GDM1 (cell line): ENCODE results near the gene USF1.
"Not testable (repeated sequence)": the region's sequence is repeated elsewhere in the genome, so short reads cannot be mapped to it uniquely, and the experiment has no call there.

Experiments
- DNase-seq: peaks from one replicate; lab custom pipeline; 2025; lab: John Stamatoyannopoulos, UW

Gene USF1

GRCh38 chr1:161019111-161019660 is 26.6 kb downstream of the USF1 start:
- not testable (repeated sequence) for DNase-seq

GRCh38 chr1:161018631-161018930 is 27.2 kb downstream of the USF1 start:
- DNase-seq, result no peak

GRCh38 chr1:161017756-161018630 is 27.8 kb downstream of the USF1 start:
- no peak for DNase-seq

- not testable (repeated sequence) for DNase-seq
Observed at GRCh38 chr1:161017181-161017580, 28.6 kb downstream of the USF1 start.

GRCh38 chr1:161016683-161017082 is 29.1 kb downstream of the USF1 start:
- not testable (repeated sequence) for DNase-seq

GRCh38 chr1:161013488-161014230 is 32.1 kb downstream of the USF1 start:
- peak; percentile 87 for DNase-seq

GRCh38 chr1:161013131-161013487 is 32.7 kb downstream of the USF1 start:
- peak; percentile 42 for DNase-seq

- DNase-seq, result no peak
Observed at GRCh38 chr1:161012420-161012819, 33.4 kb downstream of the USF1 start.

GRCh38 chr1:161009602-161010211 is 36.1 kb downstream of the USF1 start:
- DNase-seq, result no peak

GRCh38 chr1:161008869-161009510 is 36.8 kb downstream of the USF1 start:
- no peak for DNase-seq

GRCh38 chr1:161007369-161007768 is 38.4 kb downstream of the USF1 start:
- DNase-seq, result no peak

- no peak for DNase-seq
Observed at GRCh38 chr1:161006563-161006962, 39.2 kb downstream of the USF1 start.

- DNase-seq, result no peak
Observed at GRCh38 chr1:161001525-161001924, 44.3 kb downstream of the USF1 start.

GRCh38 chr1:161000736-161001480 is 44.9 kb downstream of the USF1 start:
- no peak for DNase-seq

GRCh38 chr1:160999376-160999775 is 46.4 kb downstream of the USF1 start:
- DNase-seq, result no peak

- DNase-seq, result peak; percentile 41
Observed at GRCh38 chr1:160997323-160998038, 48.3 kb downstream of the USF1 start.

- no peak for DNase-seq
Observed at GRCh38 chr1:160996178-160996577, 49.6 kb downstream of the USF1 start.

GRCh38 chr1:160993544-160994193 is 52.1 kb downstream of the USF1 start:
- DNase-seq, result no peak

GRCh38 chr1:160992036-160992435 is 53.7 kb downstream of the USF1 start:
- not testable (repeated sequence) for DNase-seq
